SK-N-SH treated with all-trans-retinoic acid at 6 μM for 48 hours (cell line): ENCODE data around the gene VOPP1.

Source experiments
- ATAC-seq: fragments of 200-7000 bp; cut with Tn5 transposase; 3 replicates; pipeline ENCODE4 v1.9.1; 2020; ENCODE audit warnings: mild to moderate bottlenecking, moderate library complexity
- ARNTL ChIP-seq: fragments of 450-650 bp; formaldehyde crosslinking; IDR thresholded peaks from 2 replicates; pipeline ENCODE4 v1.5.0; 2020; ENCODE audit warnings: low read depth, mild to moderate bottlenecking, moderate library complexity, borderline replicate concordance
- BACH2 ChIP-seq: fragments of 250-450 bp; sonication (Bioruptor Pico); IDR thresholded peaks from 2 replicates; pipeline ENCODE4 v1.9.0; 2021; ENCODE audit warnings: mild to moderate bottlenecking, borderline replicate concordance
- CSDC2 ChIP-seq: fragments of 250-450 bp; sonication (Bioruptor Pico); IDR thresholded peaks from 2 replicates; pipeline ENCODE4 v1.5.0; 2020; ENCODE audit warnings: mild to moderate bottlenecking, moderate library complexity
- CSRNP3 ChIP-seq: fragments of 250-450 bp; sonication (Bioruptor Pico); IDR thresholded peaks from 2 replicates; pipeline ENCODE4 v1.5.1; 2021; ENCODE audit warnings: mild to moderate bottlenecking, moderate library complexity
- ESRRG ChIP-seq: fragments of 250-450 bp; sonication (Bioruptor Pico); IDR thresholded peaks from 2 replicates; pipeline ENCODE4 v1.6.1; 2021; ENCODE audit warnings: mild to moderate bottlenecking
- GLIS3 ChIP-seq: fragments of 250-450 bp; sonication (Bioruptor Pico); IDR thresholded peaks from 2 replicates; pipeline ENCODE4 v1.5.0; 2020; ENCODE audit warnings: mild to moderate bottlenecking, moderate library complexity
- OSR1 ChIP-seq: fragments of 250-450 bp; sonication (Bioruptor Pico); IDR thresholded peaks from 2 replicates; pipeline ENCODE4 v1.8.0; 2022; ENCODE audit warnings: moderate library complexity, mild to moderate bottlenecking, inconsistent platforms
- PATZ1 ChIP-seq: fragments of 250-450 bp; sonication (Bioruptor Pico); IDR thresholded peaks from 2 replicates; pipeline ENCODE4 v1.8.0; 2020; ENCODE audit warnings: mild to moderate bottlenecking, moderate library complexity, borderline replicate concordance
- PPARA ChIP-seq: fragments of 250-450 bp; sonication (Bioruptor Pico); IDR thresholded peaks from 2 replicates; pipeline ENCODE4 v1.5.0; 2020; ENCODE audit warnings: mild to moderate bottlenecking, borderline replicate concordance
- RARB ChIP-seq: fragments of 250-450 bp; sonication (Bioruptor Pico); IDR thresholded peaks from 2 replicates; pipeline ENCODE4 v1.8.0; 2021; ENCODE audit warnings: mild to moderate bottlenecking, moderate library complexity
- SNAI2 ChIP-seq: fragments of 250-450 bp; sonication (Bioruptor Pico); IDR thresholded peaks from 2 replicates; pipeline ENCODE4 v1.5.0; 2020; ENCODE audit warnings: mild to moderate bottlenecking, moderate library complexity
- TCF4 ChIP-seq: fragments of 250-450 bp; sonication (Bioruptor Pico); IDR thresholded peaks from 2 replicates; pipeline ENCODE4 v1.8.0; 2021; ENCODE audit warnings: mild to moderate bottlenecking, moderate library complexity, borderline replicate concordance
- TOX ChIP-seq: fragments of 250-450 bp; sonication (Bioruptor Pico); IDR thresholded peaks from 2 replicates; pipeline ENCODE4 v1.8.0; 2021; ENCODE audit warnings: mild to moderate bottlenecking, moderate library complexity, borderline replicate concordance
- TSHZ2 ChIP-seq: fragments of 250-450 bp; sonication (Bioruptor Pico); IDR thresholded peaks from 2 replicates; pipeline ENCODE4 v1.5.0; 2020; ENCODE audit warnings: mild to moderate bottlenecking, moderate library complexity
- ZC3H10 ChIP-seq: fragments of 250-450 bp; sonication (Bioruptor Pico); IDR thresholded peaks from 2 replicates; pipeline ENCODE4 v1.5.1; 2021; ENCODE audit warnings: mild to moderate bottlenecking, moderate library complexity
- ZFP30 ChIP-seq: fragments of 450-650 bp; formaldehyde crosslinking; IDR thresholded peaks from 2 replicates; pipeline ENCODE4 v1.5.0; 2022; ENCODE audit warnings: mild to moderate bottlenecking, moderate library complexity
- ZNF565 ChIP-seq: fragments of 450-650 bp; formaldehyde crosslinking; conservative IDR thresholded peaks from 2 replicates; pipeline ENCODE4 v1.5.0; 2020; ENCODE audit warnings: low read depth, mild to moderate bottlenecking, moderate library complexity
- ZNF70 ChIP-seq: fragments of 450-650 bp; formaldehyde crosslinking; IDR thresholded peaks from 2 replicates; pipeline ENCODE4 v1.5.0; 2020; ENCODE audit warnings: mild to moderate bottlenecking, moderate library complexity
- ZNF8 ChIP-seq: fragments of 450-650 bp; formaldehyde crosslinking; IDR thresholded peaks from 2 replicates; pipeline ENCODE4 v1.5.0; 2020; ENCODE audit warnings: mild to moderate bottlenecking, moderate library complexity
- TF ChIP-seq, protein P1 (sequence below): fragments of 250-450 bp; sonication (Bioruptor Pico); IDR thresholded peaks from 2 replicates; pipeline ENCODE4 v1.8.0; 2021; ENCODE audit warnings: low read depth, mild to moderate bottlenecking, moderate library complexity, borderline replicate concordance
- TF ChIP-seq, protein P2 (sequence below): fragments of 250-450 bp; sonication (Bioruptor Pico); IDR thresholded peaks from 2 replicates; pipeline ENCODE4 v1.5.1; 2020; ENCODE audit warnings: low read depth, mild to moderate bottlenecking, moderate library complexity

Gene VOPP1

GRCh38 chr7:55534916-55535590 lies 37.2 kb downstream of the VOPP1 start (continued):
- no peak for TF ChIP-seq PATZ1 (CRISPR knock-in tag)
- TF ChIP-seq SNAI2 (CRISPR knock-in tag): no peak

DNA sequence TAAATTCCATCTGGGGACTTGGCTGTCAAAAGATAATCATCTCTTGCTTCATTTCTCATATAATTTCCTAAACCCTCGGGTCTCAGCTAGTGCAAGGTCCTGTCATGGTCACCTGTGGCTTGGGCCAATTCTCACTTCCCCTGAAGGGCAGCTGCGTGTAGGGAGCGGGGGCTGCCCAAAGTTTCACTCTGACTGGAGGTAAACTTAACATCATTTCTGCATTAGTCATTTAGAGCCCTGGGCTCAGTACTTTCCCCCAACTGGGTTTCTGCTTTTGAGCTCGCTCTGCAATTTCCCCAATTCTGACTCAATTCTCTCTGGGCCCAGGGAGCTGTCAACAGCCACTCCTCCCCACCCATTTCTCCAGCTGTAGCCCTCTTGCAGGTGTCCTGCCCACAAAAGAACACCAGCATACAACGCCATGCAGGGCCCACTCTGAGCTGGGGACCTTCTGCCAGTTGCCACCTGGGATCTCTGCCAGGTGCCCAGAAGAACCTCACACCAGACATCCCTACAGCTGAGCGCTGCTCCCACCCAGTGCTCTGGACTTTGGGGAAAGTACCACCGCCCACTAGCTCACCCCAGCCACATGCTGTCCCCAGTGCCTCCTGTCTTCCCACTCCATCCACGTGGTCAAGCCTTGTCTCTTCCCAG lies 37.9 kb downstream of the VOPP1 start:
- peak; percentile 58 for ATAC-seq
- TF ChIP-seq TCF4 (CRISPR knock-in tag): no peak
- TF ChIP-seq PPARA (CRISPR knock-in tag): no peak
- TF ChIP-seq ZNF565: no peak
- no peak for TF ChIP-seq OSR1
- no peak for TF ChIP-seq ZNF8

- TF ChIP-seq ESRRG (CRISPR knock-in tag) (no peak), TOX (CRISPR knock-in tag) (no peak), ZFP30 (CRISPR knock-in tag) (no peak)
- ATAC-seq: no peak
These were observed 38.6 kb downstream of the VOPP1 start for GRCh38 chr7:55533729-55534080.

- TF ChIP-seq TOX (CRISPR knock-in tag) (no peak), ESRRG (CRISPR knock-in tag) (no peak), ZNF565 (no peak), TCF4 (CRISPR knock-in tag) (no peak), RARB (no peak), ZFP30 (CRISPR knock-in tag) (no peak), CSDC2 (CRISPR knock-in tag) (no peak), ZNF70 (CRISPR knock-in tag) (no peak), ARNTL (no peak), OSR1 (no peak), PATZ1 (CRISPR knock-in tag) (no peak)
- TF ChIP-seq, protein P1, sequence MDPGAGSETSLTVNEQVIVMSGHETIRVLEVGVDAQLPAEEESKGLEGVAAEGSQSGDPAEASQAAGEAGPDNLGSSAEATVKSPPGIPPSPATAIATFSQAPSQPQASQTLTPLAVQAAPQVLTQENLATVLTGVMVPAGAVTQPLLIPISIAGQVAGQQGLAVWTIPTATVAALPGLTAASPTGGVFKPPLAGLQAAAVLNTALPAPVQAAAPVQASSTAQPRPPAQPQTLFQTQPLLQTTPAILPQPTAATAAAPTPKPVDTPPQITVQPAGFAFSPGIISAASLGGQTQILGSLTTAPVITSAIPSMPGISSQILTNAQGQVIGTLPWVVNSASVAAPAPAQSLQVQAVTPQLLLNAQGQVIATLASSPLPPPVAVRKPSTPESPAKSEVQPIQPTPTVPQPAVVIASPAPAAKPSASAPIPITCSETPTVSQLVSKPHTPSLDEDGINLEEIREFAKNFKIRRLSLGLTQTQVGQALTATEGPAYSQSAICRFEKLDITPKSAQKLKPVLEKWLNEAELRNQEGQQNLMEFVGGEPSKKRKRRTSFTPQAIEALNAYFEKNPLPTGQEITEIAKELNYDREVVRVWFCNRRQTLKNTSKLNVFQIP (CRISPR knock-in tag): no peak
- TF ChIP-seq, protein P2, sequence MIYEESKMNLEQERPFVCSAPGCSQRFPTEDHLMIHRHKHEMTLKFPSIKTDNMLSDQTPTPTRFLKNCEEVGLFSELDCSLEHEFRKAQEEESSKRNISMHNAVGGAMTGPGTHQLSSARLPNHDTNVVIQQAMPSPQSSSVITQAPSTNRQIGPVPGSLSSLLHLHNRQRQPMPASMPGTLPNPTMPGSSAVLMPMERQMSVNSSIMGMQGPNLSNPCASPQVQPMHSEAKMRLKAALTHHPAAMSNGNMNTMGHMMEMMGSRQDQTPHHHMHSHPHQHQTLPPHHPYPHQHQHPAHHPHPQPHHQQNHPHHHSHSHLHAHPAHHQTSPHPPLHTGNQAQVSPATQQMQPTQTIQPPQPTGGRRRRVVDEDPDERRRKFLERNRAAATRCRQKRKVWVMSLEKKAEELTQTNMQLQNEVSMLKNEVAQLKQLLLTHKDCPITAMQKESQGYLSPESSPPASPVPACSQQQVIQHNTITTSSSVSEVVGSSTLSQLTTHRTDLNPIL: no peak
- ATAC-seq: peak; percentile 54
These were observed 39.1 kb downstream of the VOPP1 start for GRCh38 chr7:55533050-55533728.

DNA sequence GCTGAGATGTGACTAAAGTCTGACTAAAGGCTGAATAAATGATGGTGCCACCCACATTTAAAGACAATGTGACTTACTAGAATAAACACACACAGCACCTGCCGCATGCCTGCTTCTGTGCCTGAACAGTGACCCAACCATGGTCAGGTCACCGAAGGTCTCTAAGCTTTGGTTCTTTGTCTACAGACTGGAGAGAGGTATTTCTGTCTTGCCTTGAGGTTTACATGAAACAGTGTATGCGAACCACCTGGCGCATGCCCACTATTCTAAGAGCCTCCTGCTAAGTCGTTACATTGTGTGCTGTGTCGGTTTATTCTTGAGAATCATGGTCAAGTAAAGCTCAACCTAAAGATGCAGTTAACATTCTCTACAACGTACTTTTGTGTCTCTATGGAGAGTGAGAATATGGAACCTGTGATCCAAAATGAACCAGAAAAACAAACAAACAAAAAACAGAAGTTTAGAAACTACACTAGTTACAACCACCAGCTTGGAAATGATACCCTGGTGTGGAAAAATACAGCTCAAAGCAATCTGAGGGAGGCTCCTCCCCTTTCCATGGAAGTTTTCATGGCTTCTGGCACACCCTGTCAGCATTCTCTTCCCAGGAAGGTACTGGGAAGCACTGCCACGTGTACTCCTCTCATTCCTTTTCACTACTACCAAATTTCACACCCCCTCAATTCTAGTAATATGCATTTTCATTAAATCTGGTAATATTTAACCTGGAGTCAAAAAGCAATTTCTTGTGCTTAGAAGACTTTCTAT lies 40.0 kb downstream of the VOPP1 start:
- TF ChIP-seq CSRNP3 (CRISPR knock-in tag) (no peak), GLIS3 (no peak), ESRRG (CRISPR knock-in tag) (no peak), TOX (CRISPR knock-in tag) (no peak), BACH2 (no peak), ZC3H10 (CRISPR knock-in tag) (no peak), PPARA (CRISPR knock-in tag) (no peak), TSHZ2 (CRISPR knock-in tag) (no peak)
- ATAC-seq: no peak
